NOMO-1 treated with DMSO at 0.1 percent for 48 hours (cell line): ENCODE results near the gene CTAGE6.
"Not testable (repeated sequence)": the region's sequence is repeated elsewhere in the genome, so short reads cannot be mapped to it uniquely, and the experiment has no call there.

Experiments
- DNase-seq: peaks from one replicate; lab custom pipeline; 2025; ENCODE audit not compliant: unreplicated experiment; lab: John Stamatoyannopoulos, UW

Gene CTAGE6

GRCh38 chr7:143720335-143720734 lies 37.2 kb downstream of the CTAGE6 start:
- DNase-seq, result not testable (repeated sequence)

- DNase-seq, result not testable (repeated sequence)
Observed at GRCh38 chr7:143715543-143716193, 41.8 kb downstream of the CTAGE6 start.

- not testable (repeated sequence) for DNase-seq
Observed at GRCh38 chr7:143714581-143715454, 42.7 kb downstream of the CTAGE6 start.

- not testable (repeated sequence) for DNase-seq
Observed at GRCh38 chr7:143712381-143712780, 45.1 kb downstream of the CTAGE6 start.

- not testable (repeated sequence) for DNase-seq
Observed at GRCh38 chr7:143711727-143712324, 45.7 kb downstream of the CTAGE6 start.

GRCh38 chr7:143709895-143710294 lies 47.6 kb downstream of the CTAGE6 start:
- not testable (repeated sequence) for DNase-seq
